GM12892 (cell line): ENCODE measurements around the gene RANBP3.

Experiments
- DNase-seq: peaks from one replicate; pipeline ENCODE4 v3.0.0; 2011; ENCODE audit not compliant: insufficient read length
- FAIRE-seq: peaks from 2 replicates; lab custom pipeline; 2011; peaks lifted over from hg19 to GRCh38; lab: Jason Lieb, UNC
- POLR2A ChIP-seq: IDR thresholded peaks from 2 replicates; pipeline ENCODE4 v1.6.1; 2011; ENCODE audit warnings: low read depth, low read length, control low read depth
- POLR2AphosphoS5 ChIP-seq: IDR thresholded peaks from 2 replicates; pipeline ENCODE4 v1.6.1; 2011; ENCODE audit warnings: low read depth, low read length, control low read depth
- TAF1 ChIP-seq: IDR thresholded peaks from 2 replicates; pipeline ENCODE4 v1.6.1; 2011; ENCODE audit warnings: low read depth, mild to moderate bottlenecking, control low read depth, low read length, borderline replicate concordance

The RANBP3 gene

DNA sequence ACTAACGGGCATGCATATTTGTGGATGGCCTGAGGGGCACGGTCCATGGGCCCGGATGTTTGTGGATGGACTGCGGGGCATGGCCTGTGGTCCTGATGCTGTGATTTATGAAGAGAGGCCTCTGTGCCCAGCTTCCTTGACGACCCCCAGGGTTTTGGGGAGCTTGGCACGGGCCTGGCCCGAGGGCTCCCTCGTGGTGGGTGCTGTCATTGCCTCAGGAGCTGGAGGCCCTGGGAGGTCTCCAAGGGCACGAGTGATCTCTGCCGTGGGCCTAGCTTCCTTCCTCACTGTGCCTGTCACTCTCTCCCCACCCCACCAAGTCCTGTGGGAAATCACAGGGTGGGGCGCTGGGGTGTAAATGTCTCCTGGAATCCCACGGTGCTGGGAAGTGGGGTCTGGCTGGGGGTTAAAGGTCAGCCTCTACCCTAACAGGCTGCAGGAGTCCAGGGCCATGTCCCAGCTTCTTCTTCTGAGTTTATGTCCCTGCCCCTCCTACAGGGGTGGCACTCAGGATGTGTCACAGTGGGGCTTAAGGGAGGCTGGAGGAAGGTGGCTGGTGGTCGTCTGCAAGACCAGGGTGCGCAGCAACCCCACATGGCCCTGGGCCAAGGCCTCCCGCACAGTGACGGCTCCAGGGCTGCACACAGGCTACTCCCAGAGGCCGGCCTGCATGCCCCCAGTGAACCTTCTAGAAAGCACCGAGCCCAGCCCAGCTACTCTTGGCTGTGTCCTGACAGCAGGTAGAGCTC is 27.6 kb upstream of the RANBP3 start:
- DNase-seq: no peak
- no peak for FAIRE-seq
- TF ChIP-seq TAF1 (no peak), POLR2AphosphoS5 (no peak), POLR2A (no peak)

- TF ChIP-seq POLR2A (no peak), TAF1 (no peak), POLR2AphosphoS5 (no peak)
- DNase-seq (no peak), FAIRE-seq (no peak)
These were observed 26.0 kb upstream of the RANBP3 start for GRCh38 chr19:6003976-6004375.

- no peak for FAIRE-seq
- DNase-seq: no peak
- no peak for TF ChIP-seq POLR2A
- no peak for TF ChIP-seq TAF1
- no peak for TF ChIP-seq POLR2AphosphoS5
These were observed 24.7 kb upstream of the RANBP3 start for GRCh38 chr19:6002591-6002990.

DNA sequence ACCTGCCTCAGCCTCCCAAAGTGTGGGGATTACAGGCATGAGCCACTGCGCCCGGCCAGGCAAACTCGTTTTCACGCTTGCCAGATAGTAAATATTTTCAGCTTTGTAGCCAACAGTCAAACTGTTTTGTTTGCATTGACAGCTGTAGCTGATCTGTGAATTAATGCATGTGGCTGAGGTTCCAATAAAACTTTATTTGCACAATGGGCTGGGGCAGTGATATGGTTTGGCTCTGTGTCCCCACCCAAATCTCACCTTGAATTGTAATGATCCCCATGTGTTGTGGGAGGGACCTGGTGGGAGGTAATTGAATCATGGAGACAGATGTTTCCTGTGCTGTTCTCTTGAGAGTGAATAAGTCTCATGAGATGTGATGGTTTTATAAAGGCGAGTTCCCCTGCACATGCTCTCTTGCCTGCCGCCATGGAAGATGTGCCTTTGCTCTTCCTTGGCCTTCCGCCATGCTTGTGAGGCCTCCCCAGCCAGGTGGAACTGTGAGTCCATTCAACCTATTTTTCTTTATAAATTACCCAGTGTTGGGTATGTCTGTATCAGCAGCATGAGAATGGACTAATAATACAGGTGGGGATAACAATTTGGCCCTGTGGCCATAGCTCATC is 22.4 kb upstream of the RANBP3 start:
- no peak for DNase-seq
- TF ChIP-seq POLR2A (no peak), TAF1 (no peak), POLR2AphosphoS5 (no peak)
- no peak for FAIRE-seq

- FAIRE-seq: no peak
- TF ChIP-seq POLR2AphosphoS5: no peak
- no peak for TF ChIP-seq POLR2A
- TF ChIP-seq TAF1: no peak
These were observed 21.8 kb upstream of the RANBP3 start for GRCh38 chr19:5999693-6000092.

GRCh38 chr19:5997371-5997770 is 19.4 kb upstream of the RANBP3 start:
- no peak for DNase-seq
- no peak for FAIRE-seq
- TF ChIP-seq POLR2AphosphoS5 (no peak), POLR2A (no peak), TAF1 (no peak)

More at GRCh38 chr19:5999693-6000092, 21.8 kb upstream of the RANBP3 start:
- DNase-seq: no peak

DNA sequence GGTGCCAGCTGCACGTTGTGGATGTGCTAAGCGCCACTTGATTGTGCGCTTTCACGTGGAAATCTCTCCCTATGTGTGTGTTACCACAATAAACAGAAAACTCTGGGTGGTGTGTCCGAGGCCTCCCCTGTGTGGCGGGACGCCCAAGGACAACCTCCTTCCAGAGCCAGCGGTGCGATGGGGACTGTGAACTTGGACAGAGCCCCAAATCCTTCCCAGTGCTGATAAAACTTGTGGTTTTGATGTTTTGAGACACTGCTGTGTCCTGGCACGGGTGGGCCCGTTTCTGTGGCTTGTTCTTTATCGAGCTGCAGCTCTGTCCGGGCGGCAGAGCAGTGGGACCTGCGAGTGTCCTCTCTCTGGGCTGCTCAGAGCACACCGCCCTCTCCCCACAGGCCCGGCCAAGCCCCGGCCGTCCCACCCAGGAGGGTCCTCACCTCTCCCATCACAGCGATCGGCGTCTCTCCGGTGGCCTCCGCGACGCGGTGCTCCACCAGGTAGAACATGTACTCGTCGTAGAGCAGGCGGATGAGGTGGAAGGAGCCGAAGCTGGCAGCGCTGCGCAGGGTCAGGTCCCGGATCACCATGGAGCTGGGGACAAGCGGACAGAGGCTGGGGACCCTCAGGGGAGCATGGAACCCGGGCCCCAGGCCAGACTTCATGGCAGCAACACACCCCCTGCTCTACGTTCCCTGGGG is 18.8 kb upstream of the RANBP3 start:
- FAIRE-seq: no peak
- DNase-seq: no peak
- TF ChIP-seq POLR2AphosphoS5 (no peak), POLR2A (no peak), TAF1 (no peak)

DNA sequence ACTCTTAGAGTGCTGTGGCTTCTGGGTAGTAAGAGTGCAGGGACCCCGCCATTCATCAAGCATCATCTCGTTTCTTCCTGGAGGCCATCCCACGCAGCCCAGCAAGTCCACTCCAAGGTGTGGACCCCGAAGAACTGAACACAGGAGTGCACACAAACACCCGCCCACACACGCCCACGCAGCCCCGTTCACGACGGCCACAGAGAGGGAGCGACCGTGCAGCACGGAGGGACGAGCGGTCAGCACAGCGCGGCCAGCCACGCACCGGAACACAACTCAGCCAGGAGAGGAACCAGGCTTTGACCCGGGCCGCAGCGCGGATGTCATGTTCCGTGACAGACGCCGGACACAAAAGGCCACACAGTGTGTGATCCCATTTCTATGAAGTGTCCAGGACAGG is 18.2 kb upstream of the RANBP3 start:
- no peak for DNase-seq
- no peak for FAIRE-seq
- no peak for TF ChIP-seq POLR2AphosphoS5
- TF ChIP-seq POLR2A: no peak
- no peak for TF ChIP-seq TAF1

DNA sequence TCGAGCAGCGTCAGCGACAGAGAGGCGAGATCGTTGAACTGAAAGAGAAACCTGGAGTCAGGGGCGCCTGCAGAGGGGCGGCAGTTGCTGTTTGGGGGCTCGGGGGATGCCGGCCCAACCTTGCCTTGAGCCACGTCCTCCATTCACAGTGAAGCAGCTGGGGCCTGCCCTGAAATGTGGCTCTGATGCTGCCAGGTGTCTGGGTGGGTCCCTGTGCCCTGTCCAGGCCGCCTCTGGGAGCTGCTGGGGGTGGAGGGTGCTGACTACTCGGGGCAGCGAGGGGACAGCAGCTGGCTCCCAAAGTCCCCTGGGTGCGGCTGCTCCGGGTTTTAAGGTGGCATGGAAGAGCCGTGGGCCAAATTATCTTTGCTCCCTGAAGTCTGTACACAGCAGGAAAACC is 17.7 kb upstream of the RANBP3 start:
- FAIRE-seq: no peak
- no peak for DNase-seq
- TF ChIP-seq POLR2AphosphoS5 (no peak), POLR2A (no peak), TAF1 (no peak)

DNA sequence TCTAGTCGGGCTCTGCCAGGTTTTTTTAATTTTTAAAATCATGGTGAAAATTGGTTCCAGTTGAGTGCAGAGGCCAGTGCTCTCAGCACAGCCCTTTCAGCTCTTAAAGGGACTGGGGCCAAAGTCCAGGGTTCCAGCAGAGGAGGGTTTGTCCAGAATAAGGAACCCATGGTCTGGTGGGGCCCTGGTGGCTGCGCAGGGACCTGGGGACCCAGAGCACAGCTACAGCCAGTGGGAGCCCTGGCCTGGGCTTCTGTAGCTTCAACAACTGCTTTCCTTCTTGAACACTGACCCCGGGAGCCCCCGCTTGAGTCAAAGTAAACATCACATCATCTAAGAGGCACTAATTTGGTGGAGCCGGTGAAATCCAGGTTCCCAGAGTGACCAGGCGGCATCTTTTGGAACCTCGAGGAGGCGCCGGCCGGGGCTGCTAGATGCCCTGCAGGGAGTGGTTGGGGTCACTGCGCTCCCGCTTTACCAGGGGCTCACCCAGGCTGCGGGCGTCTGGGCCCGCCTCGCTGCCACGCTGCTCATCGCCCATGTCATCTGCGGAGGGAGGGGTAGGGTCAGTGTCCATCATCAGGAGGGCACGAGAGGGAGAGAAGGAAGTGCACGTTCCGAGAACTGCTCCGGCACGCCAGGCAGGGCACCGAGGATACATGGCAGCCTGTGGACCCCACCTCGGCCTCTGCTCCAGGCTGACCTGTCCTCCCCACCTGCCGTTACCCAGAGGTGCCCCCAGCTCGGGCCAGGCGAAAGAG is 16.6 kb upstream of the RANBP3 start:
- no peak for DNase-seq
- TF ChIP-seq POLR2AphosphoS5 (no peak), POLR2A (no peak), TAF1 (no peak)
- FAIRE-seq: no peak

DNA sequence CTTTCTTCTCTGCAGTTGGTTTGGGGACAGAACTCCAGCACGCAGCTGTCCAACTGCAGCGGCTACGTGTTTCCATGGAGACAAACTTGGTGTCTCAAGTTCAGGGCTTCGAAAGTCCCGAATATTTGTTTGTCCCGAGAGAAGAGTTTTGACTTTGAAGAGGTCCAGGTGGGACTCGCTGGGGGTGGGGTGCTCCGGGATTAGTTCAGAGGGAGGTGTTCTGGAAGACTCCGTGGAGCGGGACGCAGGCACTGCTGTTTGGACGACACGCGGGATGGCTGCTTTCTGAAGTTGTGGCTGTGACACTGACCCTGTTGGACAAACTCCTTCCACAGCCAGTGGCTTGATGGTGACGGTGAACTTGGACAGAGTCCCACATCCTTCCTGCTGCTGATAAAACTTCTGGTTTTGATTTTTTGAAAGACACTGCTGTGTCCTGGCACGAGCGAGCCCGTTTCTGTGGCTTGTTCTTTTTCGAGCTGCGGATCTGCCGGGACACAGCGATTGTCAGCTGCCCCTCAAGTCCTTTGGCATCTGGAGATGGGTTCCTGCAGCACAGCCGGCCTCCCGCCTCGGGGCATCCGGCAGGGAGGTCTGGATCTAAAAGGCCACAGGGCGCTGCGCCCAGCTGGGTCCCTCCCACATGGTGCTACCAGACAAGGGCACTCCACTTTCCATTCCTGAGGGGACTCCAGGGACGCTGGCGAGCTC is 15.9 kb upstream of the RANBP3 start:
- FAIRE-seq: no peak
- DNase-seq: no peak
- TF ChIP-seq POLR2A (no peak), TAF1 (no peak), POLR2AphosphoS5 (no peak)
